Fibroblast of skin of abdomen (primary cell): ENCODE results near the gene SHB. TPM values are rescaled to one million over a fixed set of nuclear protein-coding genes. Genes with fewer than 3 reads are reported as not detected.

Source experiments
- DNase-seq: peaks from one replicate; pipeline ENCODE4 v3.0.0-alpha.2; 2013
- polyA plus RNA-seq, 2 experiments: library from polyadenylated mRNA; unstranded; fragments of 120-200 nt; gene quantifications; one replicate each; pipeline ENCODE4 v1.2.1, GENCODE V29; 2013; ENCODE audit not compliant: insufficient read length in 2 of 2

Gene SHB, protein sequence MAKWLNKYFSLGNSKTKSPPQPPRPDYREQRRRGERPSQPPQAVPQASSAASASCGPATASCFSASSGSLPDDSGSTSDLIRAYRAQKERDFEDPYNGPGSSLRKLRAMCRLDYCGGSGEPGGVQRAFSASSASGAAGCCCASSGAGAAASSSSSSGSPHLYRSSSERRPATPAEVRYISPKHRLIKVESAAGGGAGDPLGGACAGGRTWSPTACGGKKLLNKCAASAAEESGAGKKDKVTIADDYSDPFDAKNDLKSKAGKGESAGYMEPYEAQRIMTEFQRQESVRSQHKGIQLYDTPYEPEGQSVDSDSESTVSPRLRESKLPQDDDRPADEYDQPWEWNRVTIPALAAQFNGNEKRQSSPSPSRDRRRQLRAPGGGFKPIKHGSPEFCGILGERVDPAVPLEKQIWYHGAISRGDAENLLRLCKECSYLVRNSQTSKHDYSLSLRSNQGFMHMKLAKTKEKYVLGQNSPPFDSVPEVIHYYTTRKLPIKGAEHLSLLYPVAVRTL
- 18.4 TPM for polyA plus RNA-seq (2013, experiment 1 of 2; ENCODE audit: insufficient read length)
- 19.1 TPM for polyA plus RNA-seq (2013, experiment 2 of 2; ENCODE audit: insufficient read length)

DNA sequence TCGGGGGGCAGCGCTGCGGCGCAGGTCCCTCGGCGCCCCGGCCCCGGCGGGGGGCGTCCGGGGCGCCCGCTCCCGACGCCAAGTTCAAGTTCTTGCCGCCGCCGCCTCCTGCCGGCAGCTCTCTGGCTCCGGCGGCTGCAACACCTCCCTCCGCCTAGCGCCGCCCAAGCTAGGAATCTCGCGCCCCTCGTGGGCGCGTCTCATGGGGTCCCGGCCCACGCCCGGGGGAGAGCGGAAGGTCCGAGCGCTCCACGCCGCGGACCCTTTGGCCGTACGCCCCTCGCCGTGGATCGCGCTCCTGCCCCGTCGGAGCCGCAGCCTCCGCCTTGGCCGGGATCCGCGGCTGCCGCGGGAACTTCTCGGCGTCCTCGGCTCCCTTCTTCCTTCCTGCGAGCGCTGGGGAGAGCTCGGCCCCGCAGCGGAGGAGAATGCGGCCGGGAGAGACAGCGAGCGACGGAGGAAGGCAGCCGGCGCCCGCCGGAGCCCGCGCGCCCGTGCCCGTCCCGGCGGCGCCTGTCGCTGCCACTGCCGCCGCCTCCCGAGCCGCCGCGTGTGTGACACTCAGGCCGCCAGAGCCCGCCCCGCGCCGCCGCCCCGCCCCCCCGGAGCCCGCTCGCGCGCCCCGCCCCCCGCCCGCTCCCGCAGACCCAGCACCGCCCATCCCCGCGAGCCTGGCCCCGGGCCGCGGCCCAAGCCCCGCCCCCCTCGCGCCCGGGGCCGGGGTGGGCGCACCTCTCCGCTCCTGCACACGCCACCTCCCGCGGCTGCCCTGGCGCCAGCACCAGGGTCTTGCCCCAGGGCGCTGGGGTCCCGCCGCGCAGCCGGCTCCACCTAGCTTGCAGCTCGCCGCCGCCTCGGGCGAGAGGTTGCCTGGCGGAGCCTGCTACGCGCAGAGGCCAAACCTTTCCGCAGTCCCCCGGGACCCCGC, at the start of gene SHB:
Gene SHB, minus strand, starts transcription at position 527 of the 928 bp plus-strand sequence. CDS start 582 bp downstream, outside the sequence.
- peak; percentile 67 for DNase-seq

DNA sequence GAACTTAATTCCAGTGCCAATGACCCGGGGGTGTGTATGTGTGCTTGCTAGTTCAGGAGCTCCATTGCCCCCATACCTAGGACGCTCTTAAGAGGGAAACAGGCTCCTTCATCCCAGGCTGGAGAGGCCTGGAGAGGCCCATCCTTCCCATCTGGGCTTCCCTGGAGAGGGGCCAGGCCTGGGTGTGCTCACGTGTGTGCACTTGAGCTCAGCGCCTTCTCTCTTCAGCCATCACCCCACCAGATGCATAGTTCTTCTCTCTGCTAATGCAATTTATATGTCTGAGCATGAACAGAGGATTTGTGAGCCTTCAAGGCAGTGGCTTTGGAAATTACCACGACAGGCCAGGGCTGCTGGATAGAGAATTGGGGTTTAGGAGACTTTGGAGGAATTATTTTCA, 48.6 kb upstream of the SHB start:
- DNase-seq = peak; percentile 21

DNA sequence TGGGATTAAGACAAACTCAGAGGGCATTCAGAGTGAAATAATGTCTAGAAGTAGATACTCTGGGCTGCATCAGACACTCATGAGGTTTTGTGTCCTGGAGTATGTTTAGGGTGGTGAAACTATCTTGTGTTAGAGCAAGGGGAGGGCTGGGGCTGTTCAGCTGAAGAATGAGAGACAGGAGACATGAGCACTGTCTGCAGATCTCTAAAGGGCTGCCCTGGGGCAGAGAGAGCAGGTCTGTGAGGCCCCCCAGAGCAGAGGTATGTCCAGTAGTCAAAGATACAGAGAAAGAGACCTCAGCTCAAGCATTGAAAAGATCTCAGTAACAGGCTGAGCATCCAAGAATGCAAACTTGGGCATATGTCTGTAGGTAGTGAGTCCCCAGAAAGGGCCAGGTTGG, 45.9 kb upstream of the SHB start:
- no peak for DNase-seq

DNA sequence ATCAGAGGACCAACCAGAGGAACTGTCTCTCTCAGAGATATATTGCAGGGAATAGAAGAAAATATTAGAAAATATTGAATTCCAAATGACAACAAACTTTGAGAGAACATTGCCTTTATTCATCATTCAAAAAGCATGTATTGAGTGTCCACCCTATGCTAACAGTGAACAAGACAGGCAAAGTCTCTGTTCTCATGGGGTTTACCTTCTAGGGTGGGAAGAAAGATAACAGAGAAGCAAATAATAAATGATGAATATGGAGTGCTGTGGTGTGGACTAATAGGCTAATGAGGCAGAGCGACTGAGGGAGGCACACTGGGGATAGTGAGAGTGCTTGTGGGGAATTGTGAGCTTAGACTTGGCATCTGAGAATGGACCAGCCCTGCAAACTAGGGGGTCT, 43.4 kb upstream of the SHB start:
- no peak for DNase-seq

DNA sequence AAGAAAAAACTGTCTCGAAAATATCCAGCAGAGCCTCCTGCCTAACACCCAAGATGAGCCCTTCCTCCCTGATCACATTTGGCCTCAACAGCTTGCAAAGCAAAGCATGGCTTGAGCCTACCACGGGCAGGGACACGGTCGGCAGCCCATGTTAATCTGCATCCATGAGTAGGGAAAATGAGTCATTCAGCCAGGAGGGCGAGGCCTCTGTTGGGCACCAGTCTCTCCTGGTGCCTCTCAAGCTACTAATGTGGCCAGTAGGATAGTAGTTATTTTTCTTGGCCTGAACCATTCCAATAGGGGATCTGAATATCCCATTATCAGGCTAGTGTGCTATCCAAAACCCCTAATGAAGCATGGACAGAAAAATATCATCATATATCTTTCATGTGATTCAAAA, 43.0 kb upstream of the SHB start:
- no peak for DNase-seq

DNA sequence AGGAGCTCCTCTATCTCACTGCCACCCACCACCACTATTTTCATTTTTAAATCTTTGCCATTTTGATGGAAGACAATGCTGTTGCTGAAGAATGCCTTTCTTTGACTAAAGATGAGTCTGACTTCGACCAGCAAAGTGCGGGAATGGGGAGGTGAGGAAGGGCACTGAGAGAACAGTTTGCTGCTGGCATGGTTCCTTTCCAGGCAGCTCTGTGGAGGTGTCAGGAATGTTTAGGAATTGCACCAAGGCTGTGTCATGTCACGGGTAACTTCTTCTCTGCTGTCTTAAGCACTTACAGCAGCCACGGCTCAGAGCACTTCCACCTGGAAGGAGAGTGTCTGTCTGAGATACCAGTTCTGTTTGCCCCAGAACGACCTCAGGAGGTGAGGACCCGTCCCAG, 41.4 kb upstream of the SHB start:
- no peak for DNase-seq

DNA sequence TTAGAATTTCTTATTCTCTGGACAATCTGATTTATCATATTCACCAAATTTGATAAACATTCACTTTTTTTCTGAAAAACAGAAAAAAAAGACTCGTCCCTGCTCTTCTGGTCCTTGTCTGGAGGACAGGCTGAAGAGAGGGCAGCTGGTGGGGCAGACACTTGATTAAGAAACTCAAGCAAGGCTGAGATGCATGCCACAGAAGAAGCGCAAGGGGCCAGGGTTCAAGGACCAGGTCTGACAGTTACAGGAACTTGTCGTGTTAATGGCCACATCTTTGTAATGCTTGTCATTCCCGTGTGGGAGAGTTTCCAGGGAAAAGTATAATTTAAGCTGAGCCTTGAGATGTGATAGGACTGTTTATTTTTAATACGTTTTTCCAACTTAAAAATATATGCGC, 40.6 kb upstream of the SHB start:
- DNase-seq = no peak

DNA sequence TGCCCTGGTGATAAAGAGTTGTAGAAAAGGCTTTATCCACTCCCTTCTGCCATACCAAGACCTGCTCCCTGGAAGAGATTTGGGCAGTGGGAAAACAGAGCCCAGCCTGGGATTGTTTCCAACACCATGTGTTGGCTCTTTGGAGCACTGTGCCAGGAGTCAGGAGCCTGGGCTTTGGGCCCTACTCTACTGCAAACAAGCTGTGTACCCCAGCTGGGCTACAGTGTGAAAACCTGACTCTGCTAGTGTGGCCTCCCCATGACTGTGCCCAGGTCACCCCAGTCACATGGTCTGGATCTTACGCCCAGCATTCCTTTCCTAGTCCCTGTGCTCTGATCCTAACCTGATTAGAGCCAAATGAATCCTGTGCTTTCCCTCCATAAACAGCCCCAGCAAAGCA, 39.3 kb upstream of the SHB start:
- DNase-seq = no peak

DNA sequence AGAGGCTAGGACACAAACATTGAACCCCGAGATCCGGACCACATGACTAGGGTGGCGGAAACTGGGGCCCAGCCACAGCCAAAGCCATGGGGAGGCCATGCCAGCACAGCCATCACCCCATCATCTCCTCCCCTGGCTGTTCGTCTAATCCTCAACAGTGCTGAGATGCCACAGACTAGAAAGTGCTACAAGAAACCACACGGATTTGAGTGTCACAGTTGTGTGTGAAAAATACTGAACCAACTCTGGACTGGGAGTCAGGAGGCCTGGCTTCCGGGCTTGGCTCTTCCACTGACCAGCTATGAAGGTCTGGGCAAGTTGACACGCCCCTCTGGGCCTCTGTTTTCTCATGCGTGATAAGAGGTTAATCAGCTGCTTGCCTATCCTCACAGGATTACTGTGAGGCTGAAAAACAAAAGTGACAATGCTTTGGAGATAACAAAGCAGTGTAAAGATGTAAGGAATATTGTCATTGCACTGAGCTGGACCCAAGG, 38.8 kb upstream of the SHB start:
- DNase-seq = no peak

DNA sequence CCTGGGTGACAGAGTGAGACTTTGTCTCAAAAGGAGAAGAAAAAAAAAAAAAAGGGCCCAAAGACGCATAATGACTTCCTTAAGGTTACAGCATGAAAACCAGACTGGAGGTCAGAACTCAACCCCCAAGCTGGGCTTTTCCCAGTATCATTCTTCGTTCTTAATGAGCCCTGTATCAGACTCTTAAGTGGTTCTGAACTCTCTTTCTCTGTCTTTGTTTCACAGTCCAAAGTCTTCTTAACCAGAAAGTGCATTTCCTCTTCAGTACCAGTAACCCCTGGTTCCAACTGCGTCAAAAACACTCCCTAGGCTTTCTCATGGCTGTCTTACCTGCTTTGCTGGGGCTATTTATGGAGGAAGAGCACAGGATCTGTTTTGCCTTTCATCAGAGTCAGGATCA, 38.4 kb upstream of the SHB start:
- no peak for DNase-seq

DNA sequence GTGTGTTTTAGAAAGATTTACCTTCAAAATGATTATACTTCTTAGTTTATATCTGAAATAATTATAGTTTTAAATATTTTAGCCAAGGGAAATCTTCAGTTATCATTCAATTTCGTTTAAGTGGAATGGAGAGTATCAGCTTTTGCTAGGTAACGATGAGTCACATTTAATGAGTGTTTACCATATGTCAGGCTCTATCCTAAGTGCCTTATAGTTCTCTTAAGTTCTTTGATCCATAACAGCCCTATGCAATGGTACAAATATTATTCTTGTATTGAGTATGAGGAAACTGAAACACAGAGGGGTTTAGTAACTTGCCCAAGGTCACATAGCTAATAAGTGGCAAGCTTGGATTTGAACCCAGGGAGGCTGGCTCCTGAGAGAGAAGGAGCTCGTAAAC, 37.5 kb upstream of the SHB start:
- no peak for DNase-seq

DNA sequence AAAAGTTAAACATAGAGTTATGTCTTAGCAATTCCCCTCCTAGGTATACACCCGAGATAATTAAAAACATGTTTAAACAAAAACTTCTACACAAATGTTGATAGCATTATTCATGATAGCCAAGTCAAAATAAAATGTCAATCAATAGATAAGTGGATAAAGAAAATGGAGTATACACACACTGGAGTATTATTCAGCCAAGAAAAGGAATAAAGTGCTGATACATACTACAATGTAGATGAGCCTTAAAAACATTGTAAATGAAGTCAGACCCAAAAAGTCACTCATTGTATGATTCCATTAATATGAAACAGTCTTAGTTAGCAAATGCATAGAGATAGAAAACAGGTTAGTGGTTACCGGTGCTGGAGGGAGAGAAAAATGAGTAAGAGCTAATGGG, 34.3 kb upstream of the SHB start:
- no peak for DNase-seq

DNA sequence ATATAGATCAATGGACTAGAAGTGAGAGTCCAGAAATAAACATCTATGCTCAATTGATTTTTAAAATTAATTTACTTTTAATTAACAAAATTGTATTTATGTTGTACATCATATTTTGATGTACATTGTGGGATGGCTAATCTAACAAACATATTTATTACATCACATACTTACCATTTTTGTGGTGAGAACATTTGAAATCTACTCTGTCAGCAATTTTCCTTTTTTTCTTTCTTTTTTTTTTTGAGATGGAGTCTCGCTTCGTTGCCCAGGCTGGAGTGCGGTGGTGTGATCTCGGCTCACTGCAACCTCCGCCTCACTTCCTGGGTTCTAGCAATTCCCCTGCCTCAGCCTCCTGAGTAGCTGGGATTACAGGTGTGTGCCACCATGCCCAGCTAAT, 32.4 kb upstream of the SHB start:
- DNase-seq = no peak

DNA sequence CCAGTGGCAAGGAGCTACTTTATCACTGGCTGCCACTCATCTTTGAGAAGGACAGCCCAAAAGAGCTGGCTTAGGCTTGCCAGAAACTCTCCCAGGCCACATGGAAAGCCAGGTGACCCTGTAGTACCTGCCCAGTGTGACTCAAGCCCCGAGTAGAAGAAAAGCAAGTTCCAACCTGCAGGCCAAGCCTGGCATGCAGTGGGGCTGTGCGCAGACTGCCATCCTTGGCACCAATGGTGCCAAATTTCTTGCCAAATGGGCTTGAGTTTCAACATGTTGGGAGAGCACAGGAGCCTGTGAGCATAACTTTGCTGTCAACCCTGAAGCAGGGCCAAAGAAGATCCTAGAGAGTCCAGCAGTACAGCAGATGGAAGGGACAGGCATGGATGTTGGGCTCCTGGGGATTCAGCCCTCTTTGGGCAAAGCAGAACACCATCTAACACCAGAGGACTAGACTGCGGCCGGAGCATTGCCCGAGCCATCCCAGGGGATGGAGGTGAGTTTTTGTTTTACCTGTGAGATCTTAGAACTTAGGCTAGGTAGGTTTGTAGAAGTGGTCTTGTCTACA, 27.3 kb upstream of the SHB start:
- DNase-seq = no peak

DNA sequence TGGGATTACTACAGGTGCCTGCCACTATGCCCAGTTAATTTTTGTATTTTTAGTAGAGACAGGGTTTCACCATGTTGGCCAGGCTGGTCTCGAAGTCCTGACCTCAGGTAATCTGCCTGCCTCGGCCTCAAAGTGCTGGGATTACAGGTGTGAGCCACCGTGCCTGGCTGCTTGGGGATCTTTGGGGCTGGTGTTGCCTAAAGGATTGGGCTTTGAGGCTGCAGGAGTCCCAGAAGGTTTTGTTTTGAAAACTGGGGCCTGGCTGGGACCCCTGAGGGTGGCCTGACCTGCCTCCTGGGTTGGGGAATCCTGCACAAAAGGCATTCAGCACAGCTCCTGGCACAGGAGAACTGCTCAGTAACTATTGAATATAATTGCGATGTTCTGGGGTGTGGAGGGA, 25.1 kb upstream of the SHB start:
- no peak for DNase-seq

DNA sequence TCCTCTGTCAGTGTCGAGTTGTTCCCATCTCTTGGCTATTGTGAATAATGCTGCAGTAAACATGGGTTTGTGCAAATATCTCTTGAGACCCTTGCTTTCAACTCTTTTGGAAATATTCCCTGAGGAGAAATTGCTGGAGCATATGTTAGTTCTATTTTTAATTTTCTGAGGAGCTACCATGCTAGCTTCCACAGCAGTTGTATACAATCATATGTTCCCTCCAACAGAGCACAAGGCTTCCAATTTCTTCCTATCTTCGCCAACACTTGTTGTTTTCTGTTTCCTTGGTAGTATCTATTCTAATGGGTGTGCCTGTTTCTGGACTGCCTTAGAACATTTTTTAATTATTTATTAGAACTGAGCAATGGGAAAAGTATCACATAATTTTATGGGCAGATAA, 23.6 kb upstream of the SHB start:
- DNase-seq = no peak

DNA sequence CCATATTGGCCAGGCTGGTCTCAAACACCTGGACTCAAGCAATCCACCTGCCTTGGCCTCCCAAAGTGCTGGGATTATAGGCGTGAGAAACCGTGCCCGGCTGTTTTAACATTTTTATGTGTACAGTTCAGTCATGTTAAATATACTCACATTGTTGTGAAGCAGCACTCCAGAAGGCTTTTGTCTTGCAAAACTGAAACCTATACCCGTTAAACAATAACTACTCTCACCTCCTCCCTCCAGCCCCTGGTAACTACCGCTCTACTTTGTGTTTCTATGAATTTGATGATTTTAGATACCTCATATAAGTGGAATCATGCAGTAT, 23.1 kb upstream of the SHB start:
- DNase-seq = no peak

DNA sequence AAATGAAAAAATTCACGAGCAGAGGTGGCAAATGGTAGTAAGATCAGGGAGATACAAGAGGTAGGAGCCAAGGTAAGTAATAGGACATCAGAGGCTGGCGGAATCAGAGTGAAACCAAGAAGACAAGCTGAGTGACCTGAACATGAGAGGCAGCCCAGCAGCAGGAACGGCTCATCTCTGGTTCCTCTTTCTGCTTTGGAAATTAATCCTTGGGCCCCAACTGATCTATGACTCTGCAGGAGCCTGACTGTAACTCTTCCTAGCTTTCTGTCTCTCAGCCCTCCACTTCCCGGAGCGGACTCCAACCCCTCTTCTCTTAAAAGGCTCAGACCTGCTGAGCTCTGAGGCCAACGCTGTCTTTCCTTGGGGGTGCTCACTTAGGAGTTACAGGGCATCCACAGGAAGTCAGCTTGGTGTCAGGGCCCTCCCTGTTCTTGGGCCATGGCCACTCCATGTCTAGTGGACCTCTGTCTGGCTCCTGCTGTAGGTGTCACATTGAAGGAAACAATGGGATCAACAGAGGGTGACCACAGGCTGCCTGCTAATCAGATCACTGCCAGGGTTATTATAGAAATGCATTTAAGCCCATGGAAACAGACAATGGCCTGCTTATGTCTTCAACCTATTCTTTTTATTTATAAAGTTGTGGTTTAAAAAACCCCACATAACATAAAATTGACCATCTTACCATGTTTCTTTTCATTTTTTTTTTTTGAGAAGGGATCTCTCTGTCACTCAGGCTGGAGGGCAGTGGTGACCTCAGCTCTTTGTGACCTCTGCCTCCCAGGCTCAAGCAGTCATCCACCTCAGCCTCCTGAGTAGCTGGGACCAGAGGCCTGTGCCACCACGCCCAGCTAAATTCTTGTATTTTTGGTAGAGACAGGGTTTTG, 22.5 kb upstream of the SHB start:
- DNase-seq = no peak

DNA sequence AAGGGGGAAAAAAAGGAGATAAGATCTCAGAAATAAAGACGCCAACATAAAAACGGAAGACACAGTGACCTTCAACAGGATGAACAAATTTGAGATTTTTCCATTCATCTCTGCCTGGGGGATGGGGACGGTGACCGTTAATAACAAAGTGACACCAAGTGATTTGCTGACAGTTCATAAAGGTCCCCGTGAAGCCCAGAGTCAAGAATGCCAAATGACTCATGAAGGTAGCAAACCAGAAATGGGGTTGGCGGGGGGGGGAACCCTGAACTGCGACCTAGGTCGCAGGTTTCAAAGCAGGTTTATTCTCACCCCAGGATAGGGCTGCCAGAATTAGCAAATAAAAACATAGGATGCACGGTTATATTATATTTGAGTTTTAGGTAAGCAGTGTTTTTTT, 21.1 kb upstream of the SHB start:
- DNase-seq = no peak

DNA sequence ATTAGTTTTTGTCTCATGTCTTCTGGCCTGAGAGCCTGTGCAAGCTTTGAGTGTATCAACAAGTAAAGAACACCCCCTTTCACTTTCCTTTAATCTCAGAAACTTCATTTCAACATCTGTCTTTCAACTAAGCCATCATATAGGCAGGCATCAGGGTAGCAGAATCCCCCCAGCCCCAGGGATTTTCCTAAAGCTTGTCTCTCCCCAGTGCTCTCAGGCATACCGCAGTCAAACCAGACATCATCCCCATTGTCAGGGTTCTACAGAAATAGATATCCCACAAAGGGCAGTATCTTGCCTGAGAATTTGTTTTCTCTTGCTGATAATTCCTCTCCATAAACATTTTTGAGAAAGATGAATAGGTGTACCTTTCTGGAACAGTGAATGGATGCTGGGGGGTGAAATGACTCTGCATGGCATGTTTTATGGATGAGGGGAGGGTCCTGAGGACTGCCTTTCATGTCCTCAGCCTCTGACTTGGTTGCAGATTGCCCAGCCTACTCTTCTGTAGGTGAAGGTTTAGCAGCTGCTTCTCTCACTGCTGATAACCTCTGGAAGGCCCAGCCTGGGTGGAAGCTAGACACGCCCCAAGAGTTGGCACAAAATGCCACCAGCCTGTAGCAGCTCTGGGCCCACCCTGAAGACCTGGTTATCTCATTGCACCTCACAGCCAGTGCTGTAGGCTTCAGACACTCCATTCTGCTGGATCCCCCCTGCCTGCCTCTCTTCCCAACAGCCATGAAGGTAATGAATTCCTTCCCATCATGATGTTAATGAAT, 20.5 kb upstream of the SHB start:
- DNase-seq = no peak
